HG02610 (cell line): Measurements from ENCODE around the gene RIC1.
A peak's percentile ranks its signal among the peaks of the same experiment; 100 is the strongest.
"Not testable (repeated sequence)": the region's sequence is repeated elsewhere in the genome, so short reads cannot be mapped to it uniquely, and the experiment has no call there.

Experiments used
- ATAC-seq: cut with Tn5 transposase; IDR thresholded peaks from one replicate; pipeline ENCODE4 v1.9.1; 2021; ENCODE audit warnings: mild to moderate bottlenecking, moderate library complexity; ENCODE audit not compliant: unreplicated experiment

The RIC1 gene

GRCh38 chr9:5628530-5629311 is at the start of gene RIC1:
Gene RIC1, plus strand, starts transcription at chr9:5629107. Its CDS starts 203 bp downstream, at chr9:5629310.
- peak; percentile 67 for ATAC-seq

DNA sequence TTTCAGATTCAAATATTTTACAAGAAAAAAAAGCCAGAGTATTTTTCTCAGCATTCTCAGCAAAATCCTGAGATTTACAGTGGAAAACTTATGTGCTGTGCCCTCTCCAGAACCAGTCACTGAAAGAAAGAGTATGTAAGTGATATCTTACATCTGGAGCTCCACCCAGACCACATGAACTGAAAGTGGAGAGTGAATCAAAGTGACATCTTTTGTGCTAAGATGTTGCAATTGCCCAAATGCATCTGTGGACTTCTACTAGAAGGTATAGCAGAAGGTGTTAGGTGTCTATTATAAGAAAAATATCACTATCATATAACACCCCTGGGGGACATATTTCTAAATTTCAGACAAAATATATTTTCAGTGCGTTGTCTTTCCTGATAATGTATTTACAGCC is 49.0 kb upstream of the RIC1 start:
- no peak for ATAC-seq

- ATAC-seq: no peak
Measured at GRCh38 chr9:5580650-5581049, 48.3 kb upstream of the RIC1 start.

- not testable (repeated sequence) for ATAC-seq
Measured at GRCh38 chr9:5581706-5582105, 47.2 kb upstream of the RIC1 start.

DNA sequence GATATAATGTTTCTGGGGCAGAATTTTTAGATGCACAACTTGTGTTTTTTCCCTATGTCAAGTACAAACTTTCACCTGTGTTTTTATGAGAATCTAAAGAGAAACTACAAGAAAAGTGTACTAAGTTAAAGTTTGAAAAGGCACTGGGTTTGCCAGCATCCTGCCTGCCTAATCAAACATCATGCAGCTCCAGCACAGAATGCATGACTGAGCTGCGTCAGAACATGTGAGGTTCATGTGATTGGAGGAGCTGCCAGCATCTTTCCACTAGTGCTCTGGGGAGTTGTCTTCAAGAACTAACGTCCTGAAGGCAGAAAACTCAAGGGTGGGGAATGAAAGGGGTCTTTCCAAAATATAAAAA is 46.1 kb upstream of the RIC1 start:
- ATAC-seq: peak; percentile 42

- ATAC-seq: peak; percentile 45
Measured at GRCh38 chr9:5586391-5586802, 42.5 kb upstream of the RIC1 start.

GRCh38 chr9:5587024-5587423 is 41.9 kb upstream of the RIC1 start:
- ATAC-seq: peak; percentile 23

GRCh38 chr9:5592231-5592630 is 36.7 kb upstream of the RIC1 start:
- no peak for ATAC-seq

- ATAC-seq: no peak
Measured at GRCh38 chr9:5592904-5593303, 36.0 kb upstream of the RIC1 start.

GRCh38 chr9:5593904-5594303 is 35.0 kb upstream of the RIC1 start:
- peak; percentile 43 for ATAC-seq

GRCh38 chr9:5596173-5596572 is 32.7 kb upstream of the RIC1 start:
- ATAC-seq: no peak

DNA sequence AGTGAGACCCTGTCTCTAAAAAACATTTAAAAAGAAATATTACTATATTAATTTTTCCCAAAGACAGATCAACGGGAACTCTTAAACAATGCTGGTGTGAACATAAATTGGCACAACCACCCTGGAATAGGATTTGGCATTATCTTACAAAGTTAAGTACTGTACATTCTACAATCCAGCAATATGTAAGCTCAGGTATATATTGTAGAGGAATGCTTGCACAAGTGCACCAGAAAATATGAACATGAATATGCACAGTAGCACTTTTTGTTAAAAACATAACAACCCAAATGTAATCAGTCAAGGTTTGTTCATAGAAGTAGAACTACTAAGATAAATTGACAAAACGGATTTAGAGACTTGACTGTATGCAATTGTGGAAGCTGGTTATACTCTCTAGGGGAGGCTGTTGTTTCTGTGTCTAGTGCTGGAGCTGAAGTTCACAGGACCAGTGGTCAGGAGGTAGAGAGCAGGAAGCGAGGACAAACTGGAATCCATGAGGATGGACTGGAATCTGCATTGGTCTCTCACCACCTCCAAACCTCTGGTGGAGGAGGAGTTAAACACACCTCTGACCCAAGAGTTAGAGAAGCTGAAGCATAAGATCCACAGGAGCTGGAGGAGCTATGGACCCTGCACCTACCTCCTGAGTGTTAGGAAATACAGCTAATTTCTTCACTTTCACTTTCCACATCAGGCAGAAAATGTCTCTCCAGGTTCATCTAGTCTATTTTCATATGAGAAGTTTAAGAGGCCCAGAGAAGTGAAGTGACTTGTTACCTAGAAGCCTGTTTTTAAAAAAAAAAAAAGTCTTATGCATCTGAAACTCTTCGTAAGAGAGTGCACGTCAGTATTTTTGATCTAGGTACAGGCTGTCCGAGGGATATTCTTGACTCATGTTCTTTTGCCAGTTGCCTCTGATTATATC is 20.3 kb upstream of the RIC1 start:
- peak; percentile 69 for ATAC-seq

- ATAC-seq: no peak
Measured at GRCh38 chr9:5609226-5609596, 19.7 kb upstream of the RIC1 start.

GRCh38 chr9:5610491-5610890 is 18.4 kb upstream of the RIC1 start:
- ATAC-seq: no peak

DNA sequence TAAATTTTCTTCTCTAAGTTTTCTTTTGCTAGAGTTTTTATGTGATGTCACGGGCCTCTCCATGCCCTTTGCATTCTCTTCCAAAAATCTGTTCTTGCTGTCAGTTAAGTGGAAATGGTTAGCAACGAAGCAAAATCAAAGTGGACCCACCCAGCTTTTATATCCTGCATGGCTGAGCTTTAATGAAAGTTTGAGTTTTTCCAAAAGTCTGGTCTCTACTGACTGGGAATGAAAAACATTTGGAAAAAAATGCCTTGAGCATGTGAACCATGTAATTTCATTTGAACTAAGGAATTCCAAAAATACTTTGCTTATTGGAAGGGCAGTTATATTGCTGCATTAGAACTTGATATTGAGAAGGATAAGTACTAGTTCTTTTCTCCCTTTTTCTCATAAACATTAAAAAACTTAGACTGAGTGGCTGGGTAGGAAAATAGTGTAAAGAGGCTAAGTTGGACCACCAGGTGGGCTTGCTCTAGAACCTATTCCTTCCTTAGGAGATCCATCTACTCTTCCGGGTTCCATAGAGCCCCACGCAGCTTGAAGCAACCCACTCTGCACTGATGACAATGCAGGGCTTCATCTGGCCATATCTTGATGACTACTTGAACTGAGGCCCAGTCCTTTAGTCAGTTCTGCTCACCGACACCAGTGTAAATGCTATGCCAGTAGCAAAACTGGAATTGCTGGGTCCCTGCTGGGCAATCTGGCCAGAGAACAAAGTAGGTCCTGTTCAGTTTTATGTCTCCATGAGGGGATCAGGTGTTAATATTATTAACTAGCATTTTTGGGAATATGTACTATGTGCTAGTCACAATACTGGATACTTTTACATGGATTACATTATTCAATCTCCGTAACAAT is 17.4 kb upstream of the RIC1 start:
- no peak for ATAC-seq

DNA sequence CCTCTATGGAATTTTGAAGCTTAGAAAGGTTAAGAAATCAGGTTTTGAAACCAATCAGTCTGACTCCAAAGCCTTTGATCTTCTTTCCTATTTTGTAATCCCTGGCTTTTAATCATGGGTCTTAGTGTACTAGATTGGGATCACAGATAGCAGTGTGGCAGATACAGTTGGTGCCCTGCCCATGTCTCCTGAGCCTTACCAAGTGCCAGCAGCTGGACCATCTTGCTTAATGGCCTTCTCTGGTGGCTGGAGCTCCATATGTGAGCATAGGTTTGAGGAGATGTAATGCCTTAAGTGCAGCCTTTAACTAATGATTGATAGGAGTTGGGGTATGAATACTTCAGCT is 16.7 kb upstream of the RIC1 start:
- ATAC-seq: no peak

- no peak for ATAC-seq
Measured at GRCh38 chr9:5614192-5614591, 14.7 kb upstream of the RIC1 start.

- no peak for ATAC-seq
Measured at GRCh38 chr9:5614985-5615384, 13.9 kb upstream of the RIC1 start.

DNA sequence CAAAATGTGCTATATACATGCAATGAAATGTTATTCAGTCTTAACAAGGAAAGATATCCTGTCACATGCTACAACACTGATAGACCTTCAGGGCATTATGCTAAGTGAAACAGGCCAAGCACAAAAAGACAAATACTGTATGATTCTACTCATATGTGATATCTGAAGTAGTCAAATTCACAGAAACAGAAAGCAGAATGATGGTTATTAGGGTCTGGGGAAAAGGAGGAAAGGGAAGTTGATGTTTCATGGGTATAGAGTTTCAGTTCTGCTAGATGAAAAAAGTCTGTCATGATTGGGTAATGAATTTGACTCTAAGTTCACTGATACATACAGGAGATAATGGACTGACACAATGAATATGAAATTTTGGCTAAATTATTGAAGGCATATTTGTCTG is 11.2 kb upstream of the RIC1 start:
- peak; percentile 92 for ATAC-seq

DNA sequence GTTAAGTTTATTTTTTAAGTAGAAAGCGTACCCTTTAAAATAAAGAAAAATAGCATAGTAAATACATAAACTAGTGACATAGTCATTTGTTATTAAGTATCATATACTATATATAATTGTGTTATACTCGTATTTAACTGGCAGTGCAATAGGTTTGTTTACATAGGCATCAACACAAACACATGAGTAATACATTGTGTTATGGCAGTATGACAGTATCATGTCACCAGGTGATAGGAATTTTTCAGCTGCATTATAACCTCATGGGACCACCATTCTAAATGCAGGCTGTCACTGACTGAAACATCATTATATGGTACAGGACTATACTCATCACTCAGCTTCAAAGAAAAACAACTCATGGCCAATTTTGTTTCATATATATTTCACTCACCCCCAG is 8.4 kb upstream of the RIC1 start:
- ATAC-seq: no peak

- no peak for ATAC-seq
Measured at GRCh38 chr9:5621327-5621726, 7.6 kb upstream of the RIC1 start.
